ENCODE data around the gene IFNAR1. TPM values are rescaled to one million over a fixed set of nuclear protein-coding genes. Genes with fewer than 3 reads are reported as not detected.
A peak's percentile ranks its signal among the peaks of the same experiment; 100 is the strongest.

IFNAR1 gene
- total and polyA plus RNA-seq, 10 donors, result 9.2 to 86.1 (median 57.3) TPM

DNA sequence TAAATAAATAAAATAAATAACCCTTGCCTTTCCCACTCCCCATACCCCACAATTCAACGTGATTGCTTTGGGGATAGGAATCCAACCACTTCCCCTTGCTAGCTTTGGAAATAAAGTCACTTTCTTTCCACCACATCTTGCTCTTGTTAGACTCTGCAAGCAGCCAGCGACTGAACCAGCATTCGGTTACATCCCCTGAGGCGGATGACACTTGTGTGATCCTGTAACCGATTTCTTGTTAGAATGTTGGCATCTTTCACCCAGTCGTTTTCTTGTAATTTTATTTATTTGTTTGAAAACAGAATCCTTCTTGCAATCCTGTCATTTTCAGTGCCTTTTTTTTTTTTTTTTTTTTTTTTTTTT, 76.8 kb downstream of the IFNAR1 start:
- DNase-seq, result no peak
- Histone ChIP-seq H3K4me1 (peaks cover 23 to 85% (median 54%) of the 10 kb centered on the region in 6 donors), H3K36me3 (peaks cover 0 to 7% (median 0%) of the 10 kb centered on the region in 6 donors), H3K27me3 (replicated peaks in 1 of 7) (peaks cover 0 to 25% (median 0%) of the 10 kb centered on the region in 7 donors), H3K27ac (peak overlapping the region in 7 of 8 donors; percentile 97 to 100 (median 99)), H3K4me3 (peak overlapping the region in 1 of 8 donors; percentile 93), H3K9me3 (no peaks in the 10 kb centered on the region)
- 55 to 79% (median 71%) methylated on average over 6 of the region's 6 CpGs for WGBS, 5 donors
- no peak for TF ChIP-seq POLR2AphosphoS5 (IDR thresholded peaks at IDR 0.05)
- TF ChIP-seq, protein P1, sequence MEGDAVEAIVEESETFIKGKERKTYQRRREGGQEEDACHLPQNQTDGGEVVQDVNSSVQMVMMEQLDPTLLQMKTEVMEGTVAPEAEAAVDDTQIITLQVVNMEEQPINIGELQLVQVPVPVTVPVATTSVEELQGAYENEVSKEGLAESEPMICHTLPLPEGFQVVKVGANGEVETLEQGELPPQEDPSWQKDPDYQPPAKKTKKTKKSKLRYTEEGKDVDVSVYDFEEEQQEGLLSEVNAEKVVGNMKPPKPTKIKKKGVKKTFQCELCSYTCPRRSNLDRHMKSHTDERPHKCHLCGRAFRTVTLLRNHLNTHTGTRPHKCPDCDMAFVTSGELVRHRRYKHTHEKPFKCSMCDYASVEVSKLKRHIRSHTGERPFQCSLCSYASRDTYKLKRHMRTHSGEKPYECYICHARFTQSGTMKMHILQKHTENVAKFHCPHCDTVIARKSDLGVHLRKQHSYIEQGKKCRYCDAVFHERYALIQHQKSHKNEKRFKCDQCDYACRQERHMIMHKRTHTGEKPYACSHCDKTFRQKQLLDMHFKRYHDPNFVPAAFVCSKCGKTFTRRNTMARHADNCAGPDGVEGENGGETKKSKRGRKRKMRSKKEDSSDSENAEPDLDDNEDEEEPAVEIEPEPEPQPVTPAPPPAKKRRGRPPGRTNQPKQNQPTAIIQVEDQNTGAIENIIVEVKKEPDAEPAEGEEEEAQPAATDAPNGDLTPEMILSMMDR (IDR thresholded peaks at IDR 0.05 in 8 of 11, conservative IDR thresholded peaks at IDR 0.05 in 3 of 11), result no peak
- no peak for TF ChIP-seq POLR2A (IDR thresholded peaks at IDR 0.05)
- intact Hi-C loops (cut with DNase I; ENCODE audit: low total_unique reads), result no loop called here

DNA sequence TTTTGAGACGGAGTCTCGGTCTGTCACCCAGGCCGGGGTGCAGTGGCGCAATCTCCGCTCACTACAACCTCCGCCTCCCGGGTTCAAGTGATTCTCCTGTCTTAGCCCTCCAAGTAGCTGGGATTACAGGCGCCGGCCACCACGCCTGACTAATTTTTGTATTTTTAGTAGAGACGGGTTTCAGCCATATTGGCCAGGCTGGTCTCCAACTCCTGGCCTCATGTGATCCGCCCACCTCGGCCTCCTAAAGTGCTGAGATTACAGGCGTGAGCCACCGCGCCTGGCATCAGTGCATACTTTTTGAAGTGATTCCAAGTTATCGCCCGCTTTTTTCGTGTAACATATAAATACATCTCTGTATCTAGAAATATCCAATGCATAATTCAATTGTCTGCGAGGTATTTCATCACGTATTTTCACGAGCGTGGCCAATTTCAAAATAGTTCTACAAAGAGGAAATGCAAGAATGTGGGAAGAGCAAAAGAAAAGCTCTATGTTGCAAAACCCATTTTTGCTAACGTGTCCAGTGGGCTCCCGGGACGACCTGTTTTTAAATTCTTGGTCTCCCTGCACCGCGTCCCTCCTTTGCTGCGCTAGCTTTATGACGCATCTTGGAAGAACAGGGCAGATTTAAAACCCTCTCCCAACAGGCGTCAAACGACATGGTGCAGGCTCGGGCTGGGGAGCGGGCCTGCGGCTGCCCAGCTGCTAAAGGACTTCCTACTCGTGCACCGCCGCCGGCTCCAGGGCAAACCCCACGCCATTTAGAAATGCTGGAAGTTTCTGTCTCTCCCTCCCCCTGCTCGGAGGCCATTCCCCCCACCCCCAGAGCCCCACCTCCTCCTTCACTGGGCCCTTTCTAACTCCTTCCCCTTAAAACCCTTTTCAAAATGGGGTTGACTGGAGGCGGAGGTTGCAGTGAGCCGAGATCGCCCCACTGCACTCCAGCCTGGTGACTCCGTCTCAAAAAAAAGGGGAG, 77.5 kb downstream of the IFNAR1 start:
- TF ChIP-seq, protein P1 (IDR thresholded peaks at IDR 0.05 in 8 of 11, conservative IDR thresholded peaks at IDR 0.05 in 3 of 11), result no peak
- TF ChIP-seq POLR2AphosphoS5 (IDR thresholded peaks at IDR 0.05), result peak; percentile 79 to 84 (median 79)
- peak in 1 of 3 donors; percentile 15 for TF ChIP-seq POLR2A (IDR thresholded peaks at IDR 0.05)
- Histone ChIP-seq H3K36me3 (peaks cover 0 to 11% (median 0%) of the 10 kb centered on the region in 6 donors), H3K4me3 (peak overlapping the region in 7 of 8 donors; percentile 5 to 93 (median 78)), H3K27ac (peak overlapping the region; percentile 91 to 100 (median 99)), H3K4me1 (peaks cover 29 to 85% (median 57%) of the 10 kb centered on the region in 6 donors), H3K9me3 (no peaks in the 10 kb centered on the region), H3K27me3 (replicated peaks in 1 of 7) (peaks cover 0 to 25% (median 0%) of the 10 kb centered on the region in 7 donors)
- 28 to 49% (median 37%) methylated on average over 45 of the region's 45 CpGs for WGBS, 5 donors
- intact Hi-C loops (cut with DNase I; ENCODE audit: low total_unique reads), result no loop called here
- peak; percentile 90 for DNase-seq

DNA sequence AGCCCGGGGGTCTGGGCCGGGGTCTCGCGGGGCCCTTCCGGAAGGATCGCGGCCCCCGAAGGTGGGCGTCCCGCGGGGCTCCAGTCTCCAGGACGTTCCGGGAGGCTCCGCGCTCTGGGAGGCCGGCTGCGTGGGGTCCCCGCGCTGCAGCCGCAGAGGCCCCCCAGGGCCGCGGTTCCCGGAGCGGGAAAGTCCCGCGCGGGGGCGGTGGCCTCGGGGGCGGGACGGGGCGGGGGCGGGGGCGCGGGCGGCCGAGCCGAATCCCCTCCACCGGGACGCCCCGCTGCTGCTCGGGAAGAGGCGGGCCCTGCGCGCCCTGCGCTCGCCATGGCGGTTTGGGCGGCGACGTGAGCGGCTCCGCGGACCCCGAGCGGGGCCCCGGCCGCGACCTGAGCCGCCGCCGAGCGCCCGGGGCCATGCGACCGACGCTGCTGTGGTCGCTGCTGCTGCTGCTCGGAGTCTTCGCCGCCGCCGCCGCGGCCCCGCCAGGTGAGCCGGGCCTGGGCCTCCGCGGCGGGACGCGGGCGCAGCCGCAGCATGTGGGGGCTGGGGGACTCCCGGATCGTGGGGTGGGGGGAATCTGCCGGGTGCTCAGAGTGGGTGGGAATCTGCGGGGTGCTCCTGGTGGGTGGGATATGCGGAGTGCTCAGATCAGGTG, 78.5 kb downstream of the IFNAR1 start, which contains the start of gene IFNGR2:
Gene IFNGR2 (plus strand): TSS at position 286 of the 658 bp plus-strand sequence. CDS start 131 bp downstream, at position 417.
- H3K4me1 ChIP-seq, result peaks cover 32 to 87% (median 66%) of the 10 kb centered on the region in 6 donors

DNA sequence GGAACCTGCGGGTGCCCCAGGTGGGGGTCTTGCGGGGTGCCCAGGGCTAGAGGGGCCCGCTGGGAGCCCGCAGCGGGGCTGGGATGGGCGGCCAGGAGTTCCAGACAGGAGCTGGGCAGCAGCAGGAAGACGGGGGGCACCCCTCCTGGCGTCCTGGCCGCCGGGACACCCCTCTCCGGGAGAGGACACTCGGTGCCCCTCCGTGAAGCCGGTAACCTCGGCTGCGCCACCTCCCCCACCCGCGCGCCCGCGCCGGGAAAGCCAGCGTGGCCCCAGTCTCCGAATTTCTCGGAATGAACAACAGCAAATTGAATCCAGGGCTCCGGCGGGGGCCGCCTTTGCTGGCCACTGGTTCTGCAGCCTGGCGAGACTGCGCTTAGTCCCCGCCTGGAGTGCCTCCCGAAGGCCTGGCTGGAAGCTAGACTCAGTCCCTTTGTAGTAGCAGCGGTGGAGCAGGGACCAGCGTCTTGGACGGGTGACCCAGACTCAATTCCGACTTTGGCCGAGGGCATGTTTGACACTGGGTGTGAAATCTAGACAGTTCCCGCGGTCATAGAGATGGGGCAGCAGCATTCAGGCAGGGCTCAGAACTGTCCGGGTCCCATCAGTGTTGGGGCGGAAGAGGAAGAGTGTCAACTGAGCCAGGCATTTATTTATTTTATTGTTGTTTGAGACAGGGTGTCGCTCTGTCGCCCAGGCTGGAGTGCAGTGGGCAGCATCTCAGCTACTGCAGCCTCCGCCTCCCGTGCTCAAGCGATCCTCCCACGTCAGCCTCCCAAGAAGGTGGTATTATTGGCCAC, 79.2 kb downstream of the IFNAR1 start:
- peaks cover 0 to 25% (median 0%) of the 10 kb centered on the region in 7 donors for H3K27me3 ChIP-seq (replicated peaks in 1 of 7)
- peaks cover 32 to 91% (median 73%) of the 10 kb centered on the region in 6 donors for H3K4me1 ChIP-seq
- 2 to 9% (median 4%) methylated on average over 20 to 47 of the region's 47 CpGs for WGBS, 5 donors
- H3K36me3 ChIP-seq, result peaks cover 0 to 27% (median 0%) of the 10 kb centered on the region in 6 donors
- intact Hi-C loops (cut with DNase I; ENCODE audit: low total_unique reads), result no loop called here
- H3K27ac ChIP-seq, result peak overlapping the region; percentile 91 to 100 (median 99)
- peak overlapping the region; percentile 68 to 93 (median 80) for H3K4me3 ChIP-seq
- no peaks in the 10 kb centered on the region for H3K9me3 ChIP-seq
- TF ChIP-seq POLR2A (IDR thresholded peaks at IDR 0.05) (peak in 2 of 3 donors; percentile 3 to 61), POLR2AphosphoS5 (IDR thresholded peaks at IDR 0.05) (peak; percentile 72 to 77 (median 74))
- TF ChIP-seq, protein P1 (IDR thresholded peaks at IDR 0.05 in 8 of 11, conservative IDR thresholded peaks at IDR 0.05 in 3 of 11), result no peak
- peak; percentile 90 for DNase-seq

More for the DNA sequence above, 78.5 kb downstream of the IFNAR1 start, which contains the start of gene IFNGR2:
- Histone ChIP-seq H3K27ac (peak within 1 kb of the TSS; percentile 91 to 100 (median 99)), H3K4me3 (peak within 1 kb of the TSS; percentile 68 to 93 (median 80)), H3K36me3 (peaks cover 0 to 20% (median 0%) of the 10 kb centered on the region in 6 donors), H3K9me3 (no peaks in the 10 kb centered on the region), H3K27me3 (replicated peaks in 1 of 7) (peaks cover 0 to 25% (median 0%) of the 10 kb centered on the region in 7 donors)
- 0 to 1% (median 1%) methylated on average over 39 to 89 of the region's 89 CpGs for WGBS, 5 donors
- intact Hi-C loops (cut with DNase I; ENCODE audit: low total_unique reads), result no loop called here
- TF ChIP-seq POLR2A (IDR thresholded peaks at IDR 0.05) (no peak), POLR2AphosphoS5 (IDR thresholded peaks at IDR 0.05) (peak; percentile 54 to 75 (median 75))
- peak; percentile 93 for DNase-seq

Measured in spleen (tissue), 11 donors.